Cardiac septum (tissue), 1 donor: ENCODE results near the gene ZFPL1. TPM values are rescaled to one million over a fixed set of nuclear protein-coding genes. Genes with fewer than 3 reads are reported as not detected.

Source experiments
- DNase-seq: peaks from one replicate; pipeline ENCODE4 v3.0.0-alpha.2; 2020; ENCODE audit warnings: low spot score
- intact Hi-C: fragments of 100-400 bp; cut with DNase I; formaldehyde crosslinking; loops from one replicate; pipeline ENCODE4 v1.14.0; 2022
- total RNA-seq: library from RNA; stranded (reverse); fragmentation: NEBNext Ultra II Directional; extraction: Animal tissue kit (Norgen Biotek cat#: 25700); gene quantifications from one replicate; pipeline ENCODE4 v1.2.1, GENCODE V29; 2021
- donor health status: DM: no; HTN: no; CAD: no.

The ZFPL1 gene
- total RNA-seq, 1 donor from 2014 or later = 23.5 TPM

- intact Hi-C loops = no loop called here
- DNase-seq = peak; percentile 100
These were observed 38.1 kb downstream of the ZFPL1 start, which contains the start of the genes FAU and MRPL49 for GRCh38 chr11:65121865-65122696. TSS of gene FAU (minus strand) at chr11:65122134. CDS start at chr11:65121813, 321 bp downstream. TSS of gene MRPL49 (plus strand) at chr11:65122321. CDS start at chr11:65122347, 26 bp downstream.

- DNase-seq = no peak
- intact Hi-C loops = no loop called here
These were observed 40.6 kb downstream of the ZFPL1 start for GRCh38 chr11:65124480-65125196.

GRCh38 chr11:65125197-65126056, 41.4 kb downstream of the ZFPL1 start:
- DNase-seq = no peak
- intact Hi-C loops = no loop called here

GRCh38 chr11:65126624-65127274, 42.7 kb downstream of the ZFPL1 start:
- intact Hi-C loops = no loop called here
- DNase-seq = no peak

GRCh38 chr11:65127473-65128181, 43.6 kb downstream of the ZFPL1 start:
- DNase-seq = no peak
- intact Hi-C loops = no loop called here

- intact Hi-C loops = no loop called here
- no peak for DNase-seq
These were observed 44.4 kb downstream of the ZFPL1 start for GRCh38 chr11:65128182-65129145.

- no peak for DNase-seq
- intact Hi-C loops = loop anchor here (5.0 kb wide), 1 partner anchor 52 kb away; the partner anchor contains the start of gene CAPN1
These were observed 45.8 kb downstream of the ZFPL1 start for GRCh38 chr11:65129649-65130441.

GRCh38 chr11:65130631-65131416, 46.8 kb downstream of the ZFPL1 start:
- DNase-seq = no peak
- intact Hi-C loops = loop anchor here (5.0 kb wide), 1 partner anchor 51 kb away; the partner anchor contains the start of gene CAPN1

- DNase-seq = no peak
- intact Hi-C loops = loop anchor here (5.0 kb wide), 1 partner anchor 51 kb away; the partner anchor contains the start of gene CAPN1
These were observed 47.4 kb downstream of the ZFPL1 start for GRCh38 chr11:65131417-65131776.

- no peak for DNase-seq
- intact Hi-C loops = loop anchor here (5.0 kb wide), 1 partner anchor 50 kb away; the partner anchor contains the start of gene CAPN1
These were observed 47.8 kb downstream of the ZFPL1 start for GRCh38 chr11:65131895-65132237.

- DNase-seq = no peak
These were observed 48.4 kb downstream of the ZFPL1 start for GRCh38 chr11:65132238-65132987.

GRCh38 chr11:65132988-65133700, 49.1 kb downstream of the ZFPL1 start:
- DNase-seq = peak; percentile 87
- intact Hi-C loops = loop anchor here (5.0 kb wide), 1 partner anchor 49 kb away; the partner anchor contains the start of gene CAPN1

More at GRCh38 chr11:65132238-65132987, 48.4 kb downstream of the ZFPL1 start:
- intact Hi-C loops = loop anchor here (5.0 kb wide), 1 partner anchor 50 kb away; the partner anchor contains the start of gene CAPN1

GRCh38 chr11:65133724-65134123, 49.7 kb downstream of the ZFPL1 start:
- intact Hi-C loops = loop anchor here (5.0 kb wide), 1 partner anchor 49 kb away; the partner anchor contains the start of gene CAPN1
- DNase-seq = no peak
